H1 (cell line): ENCODE measurements around the gene ATP6V1A. TPM values are rescaled to one million over a fixed set of nuclear protein-coding genes. Genes with fewer than 3 reads are reported as not detected.
A peak's percentile ranks its signal among the peaks of the same experiment; 100 is the strongest.

Experiments used
- CTCF ChIA-PET: fragments of 300-600 bp; sonication (Branson Sonifier 250); formaldehyde crosslinking; loops from one replicate; lab custom pipeline; 2021; ENCODE audit not compliant: partially characterized antibody; lab: Charles Lee
- POLR2A ChIA-PET: fragments of 300-600 bp; sonication (Branson Sonifier 250); formaldehyde crosslinking; loops from one replicate; lab custom pipeline; 2021; ENCODE audit warnings: inconsistent platforms; ENCODE audit not compliant: partially characterized antibody; lab: Charles Lee
- DNase-seq, 2 experiments: peaks; one replicate each; pipeline versions ENCODE4 v3.0.0 to v3.0.0-alpha.2; 2010 to 2022; ENCODE audit warnings: low spot score in 2 of 2, low read depth in 1 of 2, mixed read lengths in 1 of 2
- FAIRE-seq: peaks from 2 replicates; lab custom pipeline; 2011; peaks lifted over from hg19 to GRCh38; lab: Jason Lieb, UNC
- H2AFZ ChIP-seq: 2 replicates; pipeline ENCODE4 v1.8.1; 2012; ENCODE audit warnings: low read length, inconsistent platforms
- H2AK5ac ChIP-seq: 2 replicates; pipeline ENCODE4 v1.6.1; 2013; ENCODE audit warnings: low read depth, low read length
- H2BK120ac ChIP-seq: replicated peaks from 2 replicates; pipeline ENCODE3; 2013; ENCODE audit warnings: low read depth, low read length, inconsistent platforms
- H2BK12ac ChIP-seq: 2 replicates; pipeline ENCODE4 v1.6.1; 2013; ENCODE audit warnings: low read depth, low read length
- H2BK15ac ChIP-seq: 2 replicates; pipeline ENCODE4 v1.6.1; 2013; ENCODE audit warnings: low read length
- H2BK20ac ChIP-seq: 2 replicates; pipeline ENCODE4 v1.6.1; 2013; ENCODE audit warnings: low read length
- H2BK5ac ChIP-seq: 2 replicates; pipeline ENCODE4 v1.6.1; 2013; ENCODE audit warnings: low read depth, low read length
- H3K14ac ChIP-seq: 2 replicates; pipeline ENCODE4 v1.6.1; 2013; ENCODE audit warnings: inconsistent platforms; ENCODE audit not compliant: insufficient read length
- H3K18ac ChIP-seq: 2 replicates; pipeline ENCODE4 v1.6.1; 2013; ENCODE audit warnings: low read length; ENCODE audit errors: extremely low read depth
- H3K23ac ChIP-seq: 2 replicates; pipeline ENCODE4 v1.6.1; 2013; ENCODE audit warnings: inconsistent platforms; ENCODE audit not compliant: insufficient read length
- H3K23me2 ChIP-seq: 2 replicates; pipeline ENCODE4 v1.6.1; 2013; ENCODE audit warnings: low read depth, low read length
- H3K27ac ChIP-seq: 2 replicates; pipeline ENCODE4 v1.6.1; 2011; ENCODE audit warnings: low read depth, low read length, inconsistent platforms
- H3K27me3 ChIP-seq, 4 experiments: replicated peaks in 1 of 4; 1 replicate in 1 of 4; 2 replicates in 3 of 4; pipeline versions ENCODE4 v1.6.1 to v1.8.1; 2011 to 2013; ENCODE audit warnings: low read length in 3 of 4, mild to moderate bottlenecking in 3 of 4, inconsistent platforms in 2 of 4, mixed read lengths in 2 of 4, moderate library complexity in 1 of 4; ENCODE audit not compliant: control insufficient read depth in 3 of 4, insufficient read depth in 3 of 4; ENCODE audit errors: extremely low read depth in 1 of 4
- H3K36me3 ChIP-seq, 4 experiments: 2 replicates each; pipeline versions ENCODE4 v1.6.1 to v1.8.1; 2011 to 2013; ENCODE audit warnings: mild to moderate bottlenecking in 4 of 4, low read length in 3 of 4, moderate library complexity in 2 of 4, control low read depth in 1 of 4, inconsistent platforms in 1 of 4; ENCODE audit not compliant: insufficient read depth in 4 of 4, control insufficient read depth in 2 of 4
- H3K4ac ChIP-seq: replicated peaks from 2 replicates; pipeline ENCODE3; 2013; ENCODE audit warnings: low read length, low read depth, mixed read lengths, inconsistent platforms; ENCODE audit not compliant: insufficient read length
- H3K4me1 ChIP-seq, 4 experiments: replicated peaks in 1 of 4; 1 replicate in 1 of 4; 2 replicates in 3 of 4; pipeline versions ENCODE4 v1.6.1 to v1.8.1; 2011 to 2013; ENCODE audit warnings: low read length in 3 of 4, inconsistent platforms in 2 of 4, mixed read lengths in 1 of 4; ENCODE audit not compliant: insufficient read depth in 4 of 4, control insufficient read depth in 3 of 4
- H3K4me2 ChIP-seq, 2 experiments: 2 replicates each; pipeline versions ENCODE4 v1.6.1 to v1.8.1; 2011 to 2013; ENCODE audit warnings: low read depth in 2 of 2, low read length in 2 of 2, control low read depth in 1 of 2, inconsistent platforms in 1 of 2, mild to moderate bottlenecking in 1 of 2; ENCODE audit not compliant: insufficient read depth in 1 of 2
- H3K4me3 ChIP-seq, 4 experiments: fragments of 200-600, 300-600 bp in 1 of 4; sonication (generic), shearing (Covaris generic), sonication (Bioruptor Twin) in 1 of 4; 2 replicates each; pipeline versions ENCODE4 v1.5.1 to v1.8.1; 2011 to 2016; ENCODE audit warnings: low read length in 4 of 4, low read depth in 3 of 4, control low read depth in 2 of 4, inconsistent platforms in 2 of 4, mild to moderate bottlenecking in 2 of 4, mixed read lengths in 1 of 4, moderate library complexity in 1 of 4; ENCODE audit not compliant: insufficient read depth in 2 of 4; ENCODE audit errors: extremely low read depth in 1 of 4
- H3K56ac ChIP-seq: replicated peaks from 2 replicates; pipeline ENCODE3; 2013; ENCODE audit warnings: low read depth, mild to moderate bottlenecking, mixed read lengths, low read length, inconsistent platforms; ENCODE audit not compliant: insufficient read length
- H3K79me1 ChIP-seq: 2 replicates; pipeline ENCODE4 v1.6.1; 2013; ENCODE audit warnings: low read depth, low read length, control low read depth
- H3K79me2 ChIP-seq, 2 experiments: 2 replicates each; pipeline versions ENCODE4 v1.6.1 to v1.8.1; 2012 to 2013; ENCODE audit warnings: low read length in 2 of 2, mild to moderate bottlenecking in 2 of 2, inconsistent platforms in 1 of 2; ENCODE audit not compliant: insufficient read depth in 2 of 2, control insufficient read depth in 1 of 2
- H3K9ac ChIP-seq, 4 experiments: replicated peaks in 1 of 4; 1 replicate in 1 of 4; 2 replicates in 3 of 4; pipeline versions ENCODE4 v1.6.1 to v1.8.1; 2011 to 2013; ENCODE audit warnings: low read depth in 3 of 4, low read length in 3 of 4, control low read depth in 2 of 4, mild to moderate bottlenecking in 2 of 4, moderate library complexity in 2 of 4, inconsistent platforms in 1 of 4; ENCODE audit errors: extremely low read depth in 1 of 4
- H3K9me3 ChIP-seq, 2 experiments: 2 replicates each; pipeline versions ENCODE4 v1.6.1 to v1.8.1; 2012 to 2013; ENCODE audit warnings: mild to moderate bottlenecking in 2 of 2, moderate library complexity in 2 of 2, control low read depth in 1 of 2, inconsistent platforms in 1 of 2, low read depth in 1 of 2, low read length in 1 of 2, mixed read lengths in 1 of 2; ENCODE audit not compliant: insufficient read depth in 2 of 2
- H4K20me1 ChIP-seq, 2 experiments: replicated peaks in 1 of 2; 2 replicates each; pipeline versions ENCODE3 to v1.8.1; 2011 to 2013; ENCODE audit warnings: inconsistent platforms in 2 of 2, low read length in 2 of 2, mild to moderate bottlenecking in 1 of 2; ENCODE audit not compliant: insufficient read depth in 2 of 2, control insufficient read depth in 1 of 2
- H4K5ac ChIP-seq: 2 replicates; pipeline ENCODE4 v1.6.1; 2013; ENCODE audit warnings: low read length, low read depth, mixed read lengths, inconsistent platforms; ENCODE audit not compliant: insufficient read length
- H4K8ac ChIP-seq: 2 replicates; pipeline ENCODE4 v1.8.0; 2013; ENCODE audit warnings: mild to moderate bottlenecking, moderate library complexity, low read length, inconsistent platforms; ENCODE audit not compliant: insufficient read depth; ENCODE audit errors: extremely low read depth
- H4K91ac ChIP-seq: replicated peaks from 2 replicates; pipeline ENCODE3; 2013; ENCODE audit warnings: low read length, mixed read lengths, inconsistent platforms; ENCODE audit not compliant: insufficient read length
- ASH2L ChIP-seq: fragments of 200-600, 300-600 bp; sonication (generic); IDR thresholded peaks from one replicate; pipeline ENCODE4 v1.7.1; 2017; ENCODE audit warnings: low read length
- BACH1 ChIP-seq: IDR thresholded peaks from 2 replicates; pipeline ENCODE4 v1.6.1; 2012; ENCODE audit warnings: low read length, improper control_type of control experiment
- KDM1A ChIP-seq: fragments of 200-600, 300-600 bp; sonication (generic); IDR thresholded peaks from 2 replicates; pipeline ENCODE4 v1.7.1; 2016; ENCODE audit warnings: mild to moderate bottlenecking, low read length, borderline replicate concordance
- POU5F1 ChIP-seq: IDR thresholded peaks from 2 replicates; pipeline ENCODE4 v1.6.1; 2011; ENCODE audit warnings: low read depth, mild to moderate bottlenecking, low read length, moderate library complexity
- SP1 ChIP-seq: IDR thresholded peaks from 2 replicates; pipeline ENCODE4 v1.6.1; 2011; ENCODE audit warnings: low read depth, low read length
- SP4 ChIP-seq: IDR thresholded peaks from 2 replicates; pipeline ENCODE4 v1.6.1; 2012; ENCODE audit warnings: low read length, inconsistent platforms
- WGBS, 2 experiments: shearing (Covaris generic) in 1 of 2; methylation state at CpG; one replicate each; pipeline versions ENCODE4 v1.1.6 to v1.1.7; 2013 to 2015; ENCODE audit warnings: low lambda C conversion rate in 2 of 2, mixed read lengths in 2 of 2, inconsistent platforms in 1 of 2, low coverage in 1 of 2, missing lambda C conversion rate in 1 of 2; ENCODE audit not compliant: insufficient replicate concordance in 2 of 2, insufficient coverage in 1 of 2, insufficient read length in 1 of 2; ENCODE audit errors: extremely low coverage in 1 of 2, missing lambda C conversion rate in 1 of 2; 5-methylcytosine and 5-hydroxymethylcytosine counted together
- polyA plus RNA-seq, 7 experiments: library from polyadenylated mRNA; depleted of rRNA in 3 of 7; stranded (reverse) in 5 of 7; unstranded in 2 of 7; fragments of >200 nt in 5 of 7; fragments of 200-250 nt in 2 of 7; gene quantifications; 1 replicate in 5 of 7; 2 replicates in 1 of 7; 4 replicates in 1 of 7; pipeline versions ENCODE4 v1.2.1 to v1.2.3, GENCODE V29; 2011 to 2013; ENCODE audit warnings: missing spikeins in 2 of 7, mixed read lengths in 2 of 7
- total RNA-seq: library from RNA; stranded (reverse); fragmentation: NEBNext Ultra II Directional; extraction: Animal tissue kit (Norgen Biotek cat#: 25700); gene quantifications from 2 replicates; pipeline ENCODE4 v1.2.1, GENCODE V29; 2021

ATP6V1A gene
- total and polyA plus RNA-seq, 2 of the 8 experiments (the other 6 are each of a cell fraction or from before 2014, with no cell fraction given): 15.4 to 90.9 TPM

- Histone ChIP-seq H2BK12ac (no peak overlapping the region), H3K23me2 (no peaks in the 10 kb centered on the region), H3K27me3 (no peaks in the 10 kb centered on the region), H2BK5ac (no peak overlapping the region), H3K4me1 (peaks cover 0 to 3% (median 3%) of the 10 kb centered on the region in 4 experiments; a peak in 4 of 7 replicates), H4K8ac (no peak overlapping the region), H3K36me3 (peaks cover 0 to under 1% (median 0%) of the 10 kb centered on the region in 4 experiments; a peak in 2 of 8 replicates), H3K4me2 (peak overlapping the region in 1 of 2 experiments; percentile 23; a peak in 3 of 4 replicates), H2AFZ (no peak overlapping the region), H2BK120ac (no peak overlapping the region), H3K56ac (no peak overlapping the region), H4K5ac (no peak overlapping the region), H3K79me1 (no peaks in the 10 kb centered on the region), H3K18ac (no peak overlapping the region), H3K14ac (no peak overlapping the region), H3K9ac (no peak overlapping the region), H3K79me2 (peaks cover 0 to 77% of the 10 kb centered on the region in 2 experiments; a peak in 2 of 4 replicates), H3K27ac (no peak overlapping the region), H2BK15ac (no peak overlapping the region), H2AK5ac (no peak overlapping the region), H4K20me1 (no peaks in the 10 kb centered on the region), H3K9me3 (peaks cover 0 to 4% of the 10 kb centered on the region in 2 experiments; a peak in 2 of 4 replicates), H2BK20ac (no peak overlapping the region), H4K91ac (no peak overlapping the region), H3K4ac (no peak overlapping the region), H3K23ac (no peak overlapping the region), H3K4me3 (peak overlapping the region in 1 of 4 experiments; percentile 43; a peak in 2 of 8 replicates)
- FAIRE-seq (peak; percentile 48), DNase-seq (no peak)
- 47 to 100% methylated on average over 1 to 4 of the region's 4 CpGs for WGBS, 2 experiments
- ChIA-PET CTCF (interaction anchor here (0.7 kb wide), 1 partner anchor 226 kb away, joined by 4 read pairs; no protein-coding TSS in a partner anchor), POLR2A (no interaction called here)
- TF ChIP-seq KDM1A (peak; percentile 62; the same call in 1 of the 2 replicates), BACH1 (no peak), POU5F1 (peak; percentile 74), ASH2L (peak; percentile 42), SP4 (no peak), SP1 (0 out of 2 replicates have a peak, but pooled peaks have one; percentile 13)
Observed at GRCh38 chr3:113753376-113753985, 6.6 kb downstream of the ATP6V1A start.
